ENCODE measurements around the gene PRIM2.
"Not testable (repeated sequence)": the region's sequence is repeated elsewhere in the genome, so short reads cannot be mapped to it uniquely, and the experiment has no call there.

Gene PRIM2

GRCh38 chr6:57500368-57501021 is 183.1 kb downstream of the PRIM2 start:
- not testable (repeated sequence) for H3K4me3 ChIP-seq (ENCODE audit: low read length)
- DNase-seq (ENCODE audit: low read depth) = peak; percentile 69

GRCh38 chr6:57502387-57502786 is 185.0 kb downstream of the PRIM2 start:
- not testable (repeated sequence) for H3K4me3 ChIP-seq (ENCODE audit: low read length); DNase-seq (ENCODE audit: low read depth)

- peak overlapping the region; percentile 17; the same call in 1 of the 2 replicates for H3K4me3 ChIP-seq (ENCODE audit: low read length)
- peak; percentile 49 for DNase-seq (ENCODE audit: low read depth)
Observed at GRCh38 chr6:57505251-57505650, 187.8 kb downstream of the PRIM2 start.

- DNase-seq (ENCODE audit: low read depth); H3K4me3 ChIP-seq (ENCODE audit: low read length): not testable (repeated sequence)
Observed at GRCh38 chr6:57510390-57510789, 193.0 kb downstream of the PRIM2 start.

- H3K4me3 ChIP-seq (ENCODE audit: low read length); DNase-seq (ENCODE audit: low read depth): not testable (repeated sequence)
Observed at GRCh38 chr6:57515171-57515570, 197.7 kb downstream of the PRIM2 start.

GRCh38 chr6:57515845-57516244 is 198.4 kb downstream of the PRIM2 start:
- not testable (repeated sequence) for DNase-seq (ENCODE audit: low read depth); H3K4me3 ChIP-seq (ENCODE audit: low read length)

GRCh38 chr6:57516776-57517175 is 199.3 kb downstream of the PRIM2 start:
- H3K4me3 ChIP-seq (ENCODE audit: low read length); DNase-seq (ENCODE audit: low read depth): not testable (repeated sequence)

- DNase-seq (ENCODE audit: low read depth); H3K4me3 ChIP-seq (ENCODE audit: low read length): not testable (repeated sequence)
Observed at GRCh38 chr6:57519198-57519597, 201.8 kb downstream of the PRIM2 start.

- not testable (repeated sequence) for DNase-seq (ENCODE audit: low read depth); H3K4me3 ChIP-seq (ENCODE audit: low read length)
Observed at GRCh38 chr6:57521085-57521484, 203.7 kb downstream of the PRIM2 start.

- peak; percentile 5 for DNase-seq (ENCODE audit: low read depth)
- H3K4me3 ChIP-seq (ENCODE audit: low read length) = not testable (repeated sequence)
Observed at GRCh38 chr6:57523221-57523620, 205.8 kb downstream of the PRIM2 start.

GRCh38 chr6:57529755-57530154 is 212.3 kb downstream of the PRIM2 start:
- not testable (repeated sequence) for DNase-seq (ENCODE audit: low read depth); H3K4me3 ChIP-seq (ENCODE audit: low read length)

- DNase-seq (ENCODE audit: low read depth); H3K4me3 ChIP-seq (ENCODE audit: low read length): not testable (repeated sequence)
Observed at GRCh38 chr6:57532660-57533059, 215.2 kb downstream of the PRIM2 start.

GRCh38 chr6:57535121-57535520 is 217.7 kb downstream of the PRIM2 start:
- not testable (repeated sequence) for DNase-seq (ENCODE audit: low read depth); H3K4me3 ChIP-seq (ENCODE audit: low read length)

GRCh38 chr6:57535994-57536393 is 218.6 kb downstream of the PRIM2 start:
- TF ChIP-seq CTCF (conservative IDR thresholded peaks at IDR 0.05; ENCODE audit: low read length) = peak; percentile 56
- H3K4me3 ChIP-seq (ENCODE audit: low read length) = not testable (repeated sequence)
- DNase-seq (ENCODE audit: low read depth) = peak; percentile 64

- not testable (repeated sequence) for DNase-seq (ENCODE audit: low read depth); H3K4me3 ChIP-seq (ENCODE audit: low read length)
Observed at GRCh38 chr6:57537916-57538315, 220.5 kb downstream of the PRIM2 start.

- not testable (repeated sequence) for H3K4me3 ChIP-seq (ENCODE audit: low read length); DNase-seq (ENCODE audit: low read depth)
Observed at GRCh38 chr6:57551961-57552360, 234.5 kb downstream of the PRIM2 start.

- not testable (repeated sequence) for DNase-seq (ENCODE audit: low read depth); H3K4me3 ChIP-seq (ENCODE audit: low read length)
Observed at GRCh38 chr6:57557855-57558254, 240.4 kb downstream of the PRIM2 start.

- not testable (repeated sequence) for H3K4me3 ChIP-seq (ENCODE audit: low read length); DNase-seq (ENCODE audit: low read depth)
Observed at GRCh38 chr6:57559170-57559569, 241.7 kb downstream of the PRIM2 start.

GRCh38 chr6:57562233-57562632 is 244.8 kb downstream of the PRIM2 start:
- DNase-seq (ENCODE audit: low read depth); H3K4me3 ChIP-seq (ENCODE audit: low read length): not testable (repeated sequence)

- not testable (repeated sequence) for H3K4me3 ChIP-seq (ENCODE audit: low read length)
- DNase-seq (ENCODE audit: low read depth) = peak; percentile 4
Observed at GRCh38 chr6:57572119-57572518, 254.7 kb downstream of the PRIM2 start.
